HG03108 (cell line): ENCODE results near the gene CRADD.
A peak's percentile ranks its signal among the peaks of the same experiment; 100 is the strongest.
"Not testable (repeated sequence)": the region's sequence is repeated elsewhere in the genome, so short reads cannot be mapped to it uniquely, and the experiment has no call there.

Source experiments
- ATAC-seq: cut with Tn5 transposase; IDR thresholded peaks from one replicate; pipeline ENCODE4 v1.9.1; 2021; ENCODE audit warnings: moderate library complexity; ENCODE audit not compliant: unreplicated experiment

CRADD gene

GRCh38 chr12:93781961-93782360 lies 104.8 kb downstream of the CRADD start:
- ATAC-seq: not testable (repeated sequence)

- no peak for ATAC-seq
Measured at GRCh38 chr12:93782853-93783252, 105.7 kb downstream of the CRADD start.

- no peak for ATAC-seq
Measured at GRCh38 chr12:93783832-93784231, 106.7 kb downstream of the CRADD start.

- no peak for ATAC-seq
Measured at GRCh38 chr12:93784339-93785086, 107.3 kb downstream of the CRADD start.

GRCh38 chr12:93785249-93786010 lies 108.3 kb downstream of the CRADD start:
- ATAC-seq: peak; percentile 66

GRCh38 chr12:93786656-93787397 lies 109.7 kb downstream of the CRADD start:
- no peak for ATAC-seq

- ATAC-seq: no peak
Measured at GRCh38 chr12:93788853-93789252, 111.7 kb downstream of the CRADD start.

- ATAC-seq: no peak
Measured at GRCh38 chr12:93789767-93790166, 112.6 kb downstream of the CRADD start.

- ATAC-seq: no peak
Measured at GRCh38 chr12:93790472-93791152, 113.4 kb downstream of the CRADD start.

- no peak for ATAC-seq
Measured at GRCh38 chr12:93793007-93793406, 115.8 kb downstream of the CRADD start.

- ATAC-seq: no peak
Measured at GRCh38 chr12:93793983-93794382, 116.8 kb downstream of the CRADD start.

GRCh38 chr12:93794738-93795137 lies 117.6 kb downstream of the CRADD start:
- ATAC-seq: no peak

- ATAC-seq: no peak
Measured at GRCh38 chr12:93795352-93795751, 118.2 kb downstream of the CRADD start.

GRCh38 chr12:93796729-93797128 lies 119.6 kb downstream of the CRADD start:
- no peak for ATAC-seq

GRCh38 chr12:93798279-93799151 lies 121.3 kb downstream of the CRADD start:
- no peak for ATAC-seq

- ATAC-seq: not testable (repeated sequence)
Measured at GRCh38 chr12:93801666-93802065, 124.5 kb downstream of the CRADD start.

GRCh38 chr12:93802293-93802692 lies 125.1 kb downstream of the CRADD start:
- ATAC-seq: no peak

- no peak for ATAC-seq
Measured at GRCh38 chr12:93802698-93803423, 125.7 kb downstream of the CRADD start.

GRCh38 chr12:93803424-93803807 lies 126.2 kb downstream of the CRADD start:
- no peak for ATAC-seq
